ENCODE results near the gene RASSF4. TPM values are rescaled to one million over a fixed set of nuclear protein-coding genes. Genes with fewer than 3 reads are reported as not detected.
A peak's percentile ranks its signal among the peaks of the same experiment; 100 is the strongest.
"Not testable (repeated sequence)": the region's sequence is repeated elsewhere in the genome, so short reads cannot be mapped to it uniquely, and the experiment has no call there.

The RASSF4 gene
- total RNA-seq, 1 donor = 1.1 TPM

- no peak for DNase-seq (ENCODE audit: low read depth in 2 of 3, low spot score in 2 of 3)
Observed at GRCh38 chr10:44998146-44998631, 38.6 kb downstream of the RASSF4 start.

- peak in 1 of 3 donors; percentile 2 for DNase-seq (ENCODE audit: low read depth in 2 of 3, low spot score in 2 of 3)
Observed at GRCh38 chr10:45000138-45000751, 40.6 kb downstream of the RASSF4 start.

DNA sequence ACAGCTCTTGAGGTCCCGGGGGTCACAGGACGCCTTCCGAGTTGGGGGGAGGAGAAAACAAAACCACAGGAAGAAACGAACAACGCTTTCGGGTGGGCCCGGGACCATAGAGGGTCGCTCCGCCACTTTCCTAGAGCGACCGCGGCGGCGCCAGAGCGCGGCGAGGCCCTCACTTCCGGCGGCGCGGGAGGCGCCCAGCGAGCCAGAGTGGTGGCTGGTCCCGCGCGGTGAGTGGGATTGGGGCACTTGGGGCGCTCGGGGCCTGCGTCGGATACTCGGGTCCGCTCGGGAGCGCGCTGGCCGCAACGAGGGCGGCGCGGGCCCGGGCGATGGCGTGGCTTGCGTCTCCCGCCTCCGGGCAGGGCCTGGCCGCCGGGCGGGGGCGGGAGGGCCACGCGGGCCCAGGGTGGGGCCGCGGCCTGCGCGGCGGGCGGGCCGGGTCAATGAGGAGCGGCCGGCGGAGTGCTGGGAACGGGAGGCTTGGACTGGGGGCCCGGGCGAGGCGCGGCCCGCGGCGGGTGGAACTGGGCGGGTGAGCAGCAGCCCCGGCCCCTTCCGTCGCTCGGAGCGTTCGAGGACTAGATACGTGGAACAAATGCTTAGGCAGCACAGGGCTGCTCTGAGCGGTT is 41.3 kb downstream of the RASSF4 start, which contains the start of gene ZNF22:
ZNF22 (plus strand) TSS at position 172 of the 629 bp plus-strand sequence. CDS start 2,446 bp downstream, outside the sequence.
- DNase-seq (ENCODE audit: low read depth in 2 of 3, low spot score in 2 of 3) = peak; percentile 41 to 92 (median 90)

- DNase-seq (ENCODE audit: low read depth in 2 of 3, low spot score in 2 of 3) = peak; percentile 25 to 72 (median 65)
Observed at GRCh38 chr10:45001381-45002148, 42.0 kb downstream of the RASSF4 start.

GRCh38 chr10:45003432-45004000 is 43.9 kb downstream of the RASSF4 start:
- DNase-seq (ENCODE audit: low read depth in 2 of 3, low spot score in 2 of 3) = no peak

DNA sequence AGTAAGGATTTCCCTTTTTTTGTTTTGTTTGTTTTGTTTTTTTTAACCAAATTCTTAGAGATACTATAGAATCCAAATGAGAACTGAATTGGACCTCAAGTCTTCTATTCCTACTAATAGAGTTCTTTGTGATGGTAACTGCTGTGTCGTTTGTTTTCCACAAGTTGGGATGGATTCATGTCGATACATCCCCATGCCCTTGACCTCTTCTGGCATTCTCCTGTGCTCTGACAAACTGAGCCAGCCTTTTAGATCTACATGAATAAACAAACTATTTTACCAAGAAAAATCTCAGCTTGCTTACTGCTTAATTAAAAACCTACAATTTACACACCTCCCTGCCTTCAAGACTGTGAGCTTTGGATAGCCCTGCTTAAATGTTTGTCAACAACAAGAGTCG is 45.1 kb downstream of the RASSF4 start:
- no peak for DNase-seq (ENCODE audit: low read depth in 2 of 3, low spot score in 2 of 3)

DNA sequence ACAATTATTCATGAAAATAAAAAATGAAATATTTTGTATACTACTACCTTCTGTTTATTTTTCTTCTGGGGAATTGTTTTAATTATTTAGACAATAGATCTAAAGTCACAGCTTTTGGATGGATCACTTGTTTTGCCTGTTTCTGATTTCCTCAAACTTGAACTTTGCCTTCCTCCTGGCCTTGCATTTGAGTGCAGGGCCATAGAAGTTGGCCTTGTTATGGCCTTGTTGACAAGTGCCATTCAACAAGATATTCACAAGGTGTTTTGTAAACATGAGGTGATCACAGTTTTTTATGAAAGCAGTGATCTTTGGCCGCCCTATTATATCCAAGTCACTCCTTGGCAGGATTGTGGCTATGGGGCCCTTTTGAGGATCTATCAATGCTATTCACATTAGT is 45.7 kb downstream of the RASSF4 start:
- no peak for DNase-seq (ENCODE audit: low read depth in 2 of 3, low spot score in 2 of 3)

DNA sequence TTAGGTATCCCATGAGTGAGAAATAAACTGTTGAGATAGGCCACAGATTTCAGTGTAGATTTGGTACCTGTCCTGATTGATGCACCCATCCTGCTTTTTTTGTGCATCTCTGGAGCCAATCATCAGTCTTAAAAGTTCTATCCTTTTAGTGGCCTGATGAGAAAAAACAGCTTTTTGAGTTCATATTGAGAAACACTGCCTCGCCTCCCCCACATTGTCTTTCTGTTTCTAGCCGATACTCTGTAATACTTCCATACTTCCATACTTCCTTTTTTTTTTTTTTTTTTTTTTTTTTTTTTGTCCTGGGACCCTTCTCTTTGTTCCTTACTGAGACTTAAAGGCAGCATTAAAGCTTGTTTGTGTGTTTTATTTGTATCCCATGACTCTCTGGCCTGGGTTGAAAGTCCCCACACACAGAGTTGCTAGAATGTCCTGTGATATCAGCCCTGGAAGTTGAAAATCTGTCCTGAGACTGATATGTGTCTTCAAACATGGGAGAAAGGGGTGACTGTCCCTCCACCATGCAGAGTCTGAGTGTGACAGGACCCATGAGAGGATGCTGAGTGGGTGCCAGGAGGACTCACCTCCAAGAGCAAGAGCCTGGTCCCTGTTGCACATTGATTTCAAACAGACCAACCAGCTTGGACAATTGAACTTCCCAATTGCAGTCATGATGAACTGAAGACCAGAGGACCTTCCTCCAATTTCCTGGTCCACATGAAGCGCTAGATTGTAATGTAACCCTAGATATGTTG is 46.9 kb downstream of the RASSF4 start:
- DNase-seq (ENCODE audit: low read depth in 2 of 3, low spot score in 2 of 3) = no peak

GRCh38 chr10:45008524-45009161 is 49.0 kb downstream of the RASSF4 start:
- peak; percentile 24 to 94 (median 83) for DNase-seq (ENCODE audit: low read depth in 2 of 3, low spot score in 2 of 3)

- not testable (repeated sequence) for DNase-seq (ENCODE audit: low read depth in 2 of 3, low spot score in 2 of 3)
Observed at GRCh38 chr10:45014557-45014956, 55.0 kb downstream of the RASSF4 start.

GRCh38 chr10:45015590-45015989 is 56.0 kb downstream of the RASSF4 start:
- no peak for DNase-seq (ENCODE audit: low read depth in 2 of 3, low spot score in 2 of 3)

GRCh38 chr10:45023426-45023825 is 63.8 kb downstream of the RASSF4 start:
- DNase-seq (ENCODE audit: low read depth in 2 of 3, low spot score in 2 of 3) = no peak

DNA sequence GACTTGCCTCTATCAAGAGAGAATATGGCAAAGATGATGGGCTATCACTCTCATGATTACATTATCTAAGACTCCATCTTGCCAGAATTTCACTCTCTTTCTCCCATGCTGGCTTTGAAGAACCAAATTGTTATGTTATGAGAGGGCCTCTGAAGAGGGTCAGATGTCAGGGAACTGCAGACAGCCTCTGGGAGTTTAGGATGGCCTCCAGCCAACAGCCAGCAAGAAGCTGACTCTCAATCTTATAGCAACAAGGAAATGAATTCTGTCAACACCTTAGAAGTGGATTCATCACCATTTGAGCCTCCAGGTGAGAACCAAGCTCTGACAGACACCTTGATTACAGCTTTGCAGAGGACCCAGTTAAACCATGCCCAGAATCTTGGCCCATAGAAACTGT is 74.7 kb downstream of the RASSF4 start:
- no peak for DNase-seq (ENCODE audit: low read depth in 2 of 3, low spot score in 2 of 3)

DNA sequence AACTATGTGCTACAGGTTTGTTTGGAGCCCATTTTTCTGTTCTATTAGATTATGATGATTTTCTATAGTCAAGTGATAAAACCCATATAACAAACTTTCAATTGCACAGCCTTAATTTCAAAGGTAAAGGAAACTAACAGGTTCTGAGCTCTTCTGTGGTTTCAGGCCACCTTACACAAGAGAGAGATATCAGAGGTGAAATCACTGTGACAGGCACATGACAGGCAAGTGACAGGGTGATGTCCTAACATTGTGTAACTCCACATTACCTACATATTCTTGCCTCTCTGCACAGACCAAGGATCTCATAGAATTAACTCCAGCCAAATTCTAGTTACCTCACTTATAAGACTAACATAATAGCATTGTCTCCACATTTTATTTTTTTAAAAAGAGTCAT is 76.1 kb downstream of the RASSF4 start:
- no peak for DNase-seq (ENCODE audit: low read depth in 2 of 3, low spot score in 2 of 3)

GRCh38 chr10:45040921-45041542 is 81.4 kb downstream of the RASSF4 start:
- no peak for DNase-seq (ENCODE audit: low read depth in 2 of 3, low spot score in 2 of 3)

GRCh38 chr10:45044290-45044689 is 84.7 kb downstream of the RASSF4 start:
- no peak for DNase-seq (ENCODE audit: low read depth in 2 of 3, low spot score in 2 of 3)
